HEK293 (cell line): ENCODE data around the gene MACO1.

Source experiments
- KLF16 ChIP-seq: fragments of 450-650 bp; formaldehyde crosslinking; IDR thresholded peaks from 2 replicates; pipeline ENCODE4 v1.5.1; 2017; ENCODE audit warnings: missing biosample characterization, missing genetic modification characterization
- ZFP37 ChIP-seq: fragments of 450-650 bp; formaldehyde crosslinking; IDR thresholded peaks from 2 replicates; pipeline ENCODE4 v1.5.1; 2016; ENCODE audit warnings: missing biosample characterization, missing genetic modification characterization
- ZNF274 ChIP-seq, 2 experiments: fragments of 200-500 bp in 1 of 2; fragments of 450-650 bp in 1 of 2; sonication (Bioruptor generic) in 1 of 2; formaldehyde crosslinking in 1 of 2; IDR thresholded peaks; 2 replicates each; pipeline versions ENCODE4 v1.5.1 to v1.6.1; 2014 to 2016; ENCODE audit warnings: borderline replicate concordance in 1 of 2, inconsistent platforms in 1 of 2, low read length in 1 of 2, missing biosample characterization in 1 of 2, missing genetic modification characterization in 1 of 2
- ZNF366 ChIP-seq: fragments of 450-650 bp; formaldehyde crosslinking; conservative IDR thresholded peaks from 2 replicates; pipeline ENCODE4 v1.5.1; 2016; ENCODE audit warnings: missing biosample characterization, missing genetic modification characterization
- ZNF596 ChIP-seq: fragments of 450-650 bp; IDR thresholded peaks from 2 replicates; pipeline ENCODE4 v1.5.0; 2018; ENCODE audit warnings: missing biosample characterization, mild to moderate bottlenecking, missing genetic modification characterization, moderate library complexity
- TF ChIP-seq, protein P1 (sequence below): fragments of 450-650 bp; formaldehyde crosslinking; IDR thresholded peaks from 2 replicates; pipeline ENCODE4 v1.5.1; 2016; ENCODE audit warnings: missing biosample characterization, missing genetic modification characterization
- TF ChIP-seq, protein P2 (sequence below): fragments of 450-650 bp; formaldehyde crosslinking; IDR thresholded peaks from 2 replicates; pipeline ENCODE4 v1.5.1; 2017; ENCODE audit warnings: missing biosample characterization, missing genetic modification characterization
- TF ChIP-seq, protein P3 (sequence below): fragments of 450-650 bp; formaldehyde crosslinking; IDR thresholded peaks from 2 replicates; pipeline ENCODE4 v1.5.1; 2016; ENCODE audit warnings: missing biosample characterization, missing genetic modification characterization

DNA sequence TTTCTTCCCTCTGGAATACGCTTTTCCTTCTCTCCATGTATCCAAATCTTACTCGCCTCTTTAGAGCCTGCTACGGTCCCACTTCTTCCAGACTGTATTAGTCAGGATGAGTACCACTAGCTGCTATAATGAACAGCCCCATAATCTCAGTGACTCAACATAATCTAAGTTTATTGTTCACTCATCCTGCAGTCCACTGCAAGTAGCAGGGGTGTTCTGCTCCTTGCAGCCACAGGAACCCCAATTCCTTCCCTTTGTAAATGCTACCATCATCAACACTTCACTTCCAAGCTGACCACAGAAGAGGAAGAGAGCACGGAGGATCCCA, 94.6 kb downstream of the MACO1 start:
- TF ChIP-seq, protein P1, sequence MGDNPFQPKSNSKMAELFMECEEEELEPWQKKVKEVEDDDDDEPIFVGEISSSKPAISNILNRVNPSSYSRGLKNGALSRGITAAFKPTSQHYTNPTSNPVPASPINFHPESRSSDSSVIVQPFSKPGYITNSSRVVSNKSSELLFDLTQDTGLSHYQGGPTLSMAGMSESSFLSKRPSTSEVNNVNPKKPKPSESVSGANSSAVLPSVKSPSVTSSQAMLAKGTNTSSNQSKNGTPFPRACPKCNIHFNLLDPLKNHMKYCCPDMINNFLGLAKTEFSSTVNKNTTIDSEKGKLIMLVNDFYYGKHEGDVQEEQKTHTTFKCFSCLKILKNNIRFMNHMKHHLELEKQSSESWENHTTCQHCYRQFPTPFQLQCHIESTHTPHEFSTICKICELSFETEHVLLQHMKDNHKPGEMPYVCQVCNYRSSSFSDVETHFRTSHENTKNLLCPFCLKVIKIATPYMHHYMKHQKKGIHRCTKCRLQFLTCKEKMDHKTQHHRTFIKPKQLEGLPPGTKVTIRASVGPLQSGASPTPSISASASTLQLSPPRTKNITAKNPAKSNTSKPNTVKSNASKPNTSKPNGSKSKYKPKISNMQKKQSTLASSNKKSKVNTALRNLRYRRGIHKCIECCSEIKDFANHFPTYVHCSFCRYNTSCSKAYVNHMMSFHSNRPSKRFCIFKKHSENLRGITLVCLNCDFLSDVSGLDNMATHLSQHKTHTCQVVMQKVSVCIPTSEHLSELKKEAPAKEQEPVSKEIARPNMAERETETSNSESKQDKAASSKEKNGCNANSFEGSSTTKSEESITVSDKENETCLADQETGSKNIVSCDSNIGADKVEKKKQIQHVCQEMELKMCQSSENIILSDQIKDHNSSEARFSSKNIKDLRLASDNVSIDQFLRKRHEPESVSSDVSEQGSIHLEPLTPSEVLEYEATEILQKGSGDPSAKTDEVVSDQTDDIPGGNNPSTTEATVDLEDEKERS (tag by site-specific recombination): no peak
- no peak for TF ChIP-seq ZFP37 (tag by site-specific recombination)
- TF ChIP-seq, protein P2, sequence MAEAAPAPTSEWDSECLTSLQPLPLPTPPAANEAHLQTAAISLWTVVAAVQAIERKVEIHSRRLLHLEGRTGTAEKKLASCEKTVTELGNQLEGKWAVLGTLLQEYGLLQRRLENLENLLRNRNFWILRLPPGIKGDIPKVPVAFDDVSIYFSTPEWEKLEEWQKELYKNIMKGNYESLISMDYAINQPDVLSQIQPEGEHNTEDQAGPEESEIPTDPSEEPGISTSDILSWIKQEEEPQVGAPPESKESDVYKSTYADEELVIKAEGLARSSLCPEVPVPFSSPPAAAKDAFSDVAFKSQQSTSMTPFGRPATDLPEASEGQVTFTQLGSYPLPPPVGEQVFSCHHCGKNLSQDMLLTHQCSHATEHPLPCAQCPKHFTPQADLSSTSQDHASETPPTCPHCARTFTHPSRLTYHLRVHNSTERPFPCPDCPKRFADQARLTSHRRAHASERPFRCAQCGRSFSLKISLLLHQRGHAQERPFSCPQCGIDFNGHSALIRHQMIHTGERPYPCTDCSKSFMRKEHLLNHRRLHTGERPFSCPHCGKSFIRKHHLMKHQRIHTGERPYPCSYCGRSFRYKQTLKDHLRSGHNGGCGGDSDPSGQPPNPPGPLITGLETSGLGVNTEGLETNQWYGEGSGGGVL (tag by site-specific recombination): no peak
- TF ChIP-seq, protein P3, sequence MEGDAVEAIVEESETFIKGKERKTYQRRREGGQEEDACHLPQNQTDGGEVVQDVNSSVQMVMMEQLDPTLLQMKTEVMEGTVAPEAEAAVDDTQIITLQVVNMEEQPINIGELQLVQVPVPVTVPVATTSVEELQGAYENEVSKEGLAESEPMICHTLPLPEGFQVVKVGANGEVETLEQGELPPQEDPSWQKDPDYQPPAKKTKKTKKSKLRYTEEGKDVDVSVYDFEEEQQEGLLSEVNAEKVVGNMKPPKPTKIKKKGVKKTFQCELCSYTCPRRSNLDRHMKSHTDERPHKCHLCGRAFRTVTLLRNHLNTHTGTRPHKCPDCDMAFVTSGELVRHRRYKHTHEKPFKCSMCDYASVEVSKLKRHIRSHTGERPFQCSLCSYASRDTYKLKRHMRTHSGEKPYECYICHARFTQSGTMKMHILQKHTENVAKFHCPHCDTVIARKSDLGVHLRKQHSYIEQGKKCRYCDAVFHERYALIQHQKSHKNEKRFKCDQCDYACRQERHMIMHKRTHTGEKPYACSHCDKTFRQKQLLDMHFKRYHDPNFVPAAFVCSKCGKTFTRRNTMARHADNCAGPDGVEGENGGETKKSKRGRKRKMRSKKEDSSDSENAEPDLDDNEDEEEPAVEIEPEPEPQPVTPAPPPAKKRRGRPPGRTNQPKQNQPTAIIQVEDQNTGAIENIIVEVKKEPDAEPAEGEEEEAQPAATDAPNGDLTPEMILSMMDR (tag by site-specific recombination): no peak
- no peak for TF ChIP-seq KLF16
- no peak for TF ChIP-seq ZNF366 (tag by site-specific recombination)
- no peak for TF ChIP-seq ZNF596 (tag by site-specific recombination)
- TF ChIP-seq ZNF274 (IDR thresholded peaks at IDR 0.05; ENCODE audit: low read length): no peak
- TF ChIP-seq ZNF274 (tag by site-specific recombination; IDR thresholded peaks at IDR 0.05; ENCODE audit: borderline replicate concordance): no peak
